Pancreas (tissue), 10 donors: ENCODE data around the gene AP1G2. TPM values are rescaled to one million over a fixed set of nuclear protein-coding genes. Genes with fewer than 3 reads are reported as not detected.

Source experiments
- ATAC-seq, 4 donors: fragments of 200-7000 bp; cut with Tn5 transposase; one replicate each; pipeline versions ENCODE4 v1.8.0 to v1.9.1; 2020; ENCODE audit warnings: mild to moderate bottlenecking in 4 of 4, moderate library complexity in 4 of 4
- DNase-seq, 6 donors: peaks; one replicate each; pipeline ENCODE4 v3.0.0-alpha.2; 2020
- FAIRE-seq: peaks from 2 replicates; lab custom pipeline; 2012; peaks lifted over from hg19 to GRCh38; lab: Jason Lieb, UNC
- H3K27ac ChIP-seq, 4 donors: fragments of 200-600 bp; sonication (generic); 1 replicate in 3 of 4; 2 replicates in 1 of 4; pipeline versions ENCODE4 v1.5.0 to v1.8.0; 2020
- H3K27me3 ChIP-seq, 4 donors: fragments of 200-600 bp; one replicate each; pipeline ENCODE4 v1.8.0; 2021
- H3K36me3 ChIP-seq, 3 donors: fragments of 200-600 bp; sonication (generic) in 1 of 3; one replicate each; pipeline versions ENCODE4 v1.5.0 to v1.8.0; 2020 to 2021
- H3K4me1 ChIP-seq, 3 donors: fragments of 200-600 bp; one replicate each; pipeline ENCODE4 v1.8.0; 2021
- H3K4me3 ChIP-seq, 4 donors: fragments of 200-600 bp; sonication (generic) in 2 of 4; one replicate each; pipeline versions ENCODE4 v1.5.0 to v1.8.0; 2020 to 2021
- H3K9me3 ChIP-seq, 4 donors: fragments of 200-600 bp; one replicate each; pipeline ENCODE4 v1.8.0; 2021
- WGBS, 2 donors: extraction: QIAGEN DNeasy Blood & Tissue Kit; methylation state at CpG; one replicate each; pipeline ENCODE4 v1.1.7; 2013; 5-methylcytosine and 5-hydroxymethylcytosine counted together
- intact Hi-C, 3 donors: fragments of 100-400 bp; cut with DNase I; formaldehyde crosslinking; loops; one replicate each; pipeline versions ENCODE4 v1.11.1 to v1.14.2; 2022
- polyA plus RNA-seq, 2 donors: library from polyadenylated mRNA; stranded (reverse); fragments of 200-250 nt; gene quantifications; one replicate each; pipeline ENCODE4 v1.2.3, GENCODE V29; 2013
- total RNA-seq, 6 donors: library from RNA; stranded (reverse); fragmentation: NEBNext Ultra II Directional in 4 of 6; extraction: Animal tissue kit (Norgen Biotek cat#: 25700) in 4 of 6; gene quantifications; one replicate each; pipeline versions ENCODE4 v1.2.1 to v1.2.4, GENCODE V29; 2021 to 2023
- TF ChIP-seq, protein P1 (sequence below), 4 donors: fragments of 200-600 bp; sonication (generic) in 3 of 4; IDR thresholded peaks; one replicate each; pipeline versions ENCODE4 v1.5.0 to v1.8.0; 2021; ENCODE audit warnings: antibody characterized with exemption in 4 of 4
- donor health status: healthy with polysubstance abuse.
- donor health status: DM: no; HTN: no; CAD: no; lungs with moderate emphysema.
- donor health status: DM: no; HTN: no; CAD: no.
- donor health status: control.
- donor health status: control.
- donor health status: Bipolar disorder and iron deficiency.
- donor health status: DM: yes; HTN: yes; CAD: no.
- donor health status: DM: no; HTN: no; CAD: no.
- donor health status: DM: no; HTN: no; CAD: no.
- donor health status: DM: yes; HTN: yes; CAD: no.

AP1G2 gene
- total and polyA plus RNA-seq, 8 donors: 57.4 to 392 (median 85.3) TPM

DNA sequence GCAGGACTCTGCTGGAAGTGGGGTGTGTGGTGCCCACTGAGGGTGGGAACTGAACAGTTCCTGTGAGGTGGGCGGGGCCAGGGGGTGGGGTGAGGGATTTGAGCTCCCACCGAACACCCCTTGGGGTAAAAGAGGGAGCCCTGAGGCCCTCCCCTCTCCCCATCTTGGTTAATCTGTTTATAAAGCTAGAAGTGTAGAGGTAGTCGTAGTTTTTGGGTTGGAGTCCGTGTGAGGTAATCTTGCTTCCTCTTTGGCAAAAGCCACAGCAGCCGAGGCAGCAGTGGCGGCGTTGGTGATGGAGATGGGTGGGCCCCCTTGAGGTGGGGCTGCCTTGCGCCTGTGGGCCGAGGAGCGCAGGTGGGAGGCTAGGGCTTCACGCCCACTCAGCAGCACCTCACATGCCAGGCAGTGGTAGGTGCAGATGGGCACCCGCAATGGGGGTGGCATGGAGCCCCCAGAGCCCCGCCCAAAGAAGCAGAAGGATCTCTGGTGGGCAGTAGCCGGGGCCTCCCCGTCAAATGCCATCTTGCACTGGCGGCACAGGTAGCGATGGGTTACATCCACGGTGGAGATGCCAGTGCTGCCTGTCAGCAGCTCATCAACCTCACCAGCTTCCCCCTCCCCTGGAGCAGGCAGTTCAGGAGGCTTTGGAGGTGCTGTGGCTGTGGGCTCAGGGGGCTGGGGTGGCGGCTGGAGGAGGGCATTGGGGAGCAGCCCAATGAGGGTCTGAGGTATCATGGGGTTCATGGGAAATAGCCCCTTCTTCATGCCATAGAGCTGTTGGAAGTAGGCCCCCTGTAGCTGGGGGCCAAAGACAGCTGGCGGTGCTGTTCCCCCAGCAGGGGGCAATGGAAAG is 45.6 kb downstream of the AP1G2 start:
- no peak for FAIRE-seq
- Histone ChIP-seq H3K27ac (no peak overlapping the region), H3K36me3 (no peaks in the 10 kb centered on the region), H3K27me3 (no peaks in the 10 kb centered on the region), H3K9me3 (no peaks in the 10 kb centered on the region), H3K4me3 (no peak overlapping the region), H3K4me1 (no peaks in the 10 kb centered on the region)
- TF ChIP-seq, protein P1, sequence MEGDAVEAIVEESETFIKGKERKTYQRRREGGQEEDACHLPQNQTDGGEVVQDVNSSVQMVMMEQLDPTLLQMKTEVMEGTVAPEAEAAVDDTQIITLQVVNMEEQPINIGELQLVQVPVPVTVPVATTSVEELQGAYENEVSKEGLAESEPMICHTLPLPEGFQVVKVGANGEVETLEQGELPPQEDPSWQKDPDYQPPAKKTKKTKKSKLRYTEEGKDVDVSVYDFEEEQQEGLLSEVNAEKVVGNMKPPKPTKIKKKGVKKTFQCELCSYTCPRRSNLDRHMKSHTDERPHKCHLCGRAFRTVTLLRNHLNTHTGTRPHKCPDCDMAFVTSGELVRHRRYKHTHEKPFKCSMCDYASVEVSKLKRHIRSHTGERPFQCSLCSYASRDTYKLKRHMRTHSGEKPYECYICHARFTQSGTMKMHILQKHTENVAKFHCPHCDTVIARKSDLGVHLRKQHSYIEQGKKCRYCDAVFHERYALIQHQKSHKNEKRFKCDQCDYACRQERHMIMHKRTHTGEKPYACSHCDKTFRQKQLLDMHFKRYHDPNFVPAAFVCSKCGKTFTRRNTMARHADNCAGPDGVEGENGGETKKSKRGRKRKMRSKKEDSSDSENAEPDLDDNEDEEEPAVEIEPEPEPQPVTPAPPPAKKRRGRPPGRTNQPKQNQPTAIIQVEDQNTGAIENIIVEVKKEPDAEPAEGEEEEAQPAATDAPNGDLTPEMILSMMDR (IDR thresholded peaks at IDR 0.05): no peak
- DNase-seq: no peak
- 85 to 86% methylated on average over 20 of the region's 20 CpGs for WGBS, 2 donors
- no peak for ATAC-seq
- intact Hi-C loops: no loop called here

DNA sequence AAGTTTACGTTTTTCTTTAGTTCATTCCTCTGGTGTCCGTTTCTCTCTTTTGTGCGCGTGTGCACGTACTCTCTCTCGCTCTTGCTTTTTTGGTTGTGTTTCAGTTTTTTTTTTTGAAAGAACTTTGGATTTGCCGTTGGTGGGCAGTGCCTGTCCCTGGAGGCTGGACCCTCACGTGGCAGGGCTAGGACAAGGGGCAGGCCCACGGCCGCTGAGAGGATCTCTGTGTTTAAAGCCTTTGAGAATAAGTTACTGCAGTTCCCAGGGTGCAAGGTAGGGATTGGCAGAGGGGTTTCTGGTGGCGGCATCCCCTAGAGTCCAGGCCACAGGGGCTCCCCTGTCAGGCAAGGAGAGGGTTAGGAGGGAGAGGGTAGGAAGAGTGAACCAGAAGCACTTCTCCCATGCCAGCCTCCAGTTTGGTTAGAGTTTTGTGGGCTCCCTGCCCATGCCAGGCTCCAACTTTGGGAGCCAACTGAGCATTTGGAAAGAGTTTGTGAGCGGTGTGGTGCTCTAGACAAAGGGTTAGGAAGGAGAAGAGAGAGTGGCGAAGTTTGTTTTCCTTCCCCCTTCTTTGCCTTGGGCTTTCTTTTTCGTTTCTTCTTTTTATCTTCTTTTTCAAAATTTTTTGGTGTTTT is 46.6 kb downstream of the AP1G2 start:
- no peak overlapping the region for H3K27ac ChIP-seq
- TF ChIP-seq, protein P1 (IDR thresholded peaks at IDR 0.05): no peak
- intact Hi-C loops: no loop called here
- ATAC-seq: no peak
- H3K4me1 ChIP-seq: no peaks in the 10 kb centered on the region
- WGBS, 2 donors: 80 to 85% methylated on average over 14 of the region's 14 CpGs
- H3K9me3 ChIP-seq: no peaks in the 10 kb centered on the region
- H3K27me3 ChIP-seq: no peaks in the 10 kb centered on the region
- no peak for DNase-seq
- no peak for FAIRE-seq
- H3K36me3 ChIP-seq: no peaks in the 10 kb centered on the region
- H3K4me3 ChIP-seq: no peak overlapping the region

DNA sequence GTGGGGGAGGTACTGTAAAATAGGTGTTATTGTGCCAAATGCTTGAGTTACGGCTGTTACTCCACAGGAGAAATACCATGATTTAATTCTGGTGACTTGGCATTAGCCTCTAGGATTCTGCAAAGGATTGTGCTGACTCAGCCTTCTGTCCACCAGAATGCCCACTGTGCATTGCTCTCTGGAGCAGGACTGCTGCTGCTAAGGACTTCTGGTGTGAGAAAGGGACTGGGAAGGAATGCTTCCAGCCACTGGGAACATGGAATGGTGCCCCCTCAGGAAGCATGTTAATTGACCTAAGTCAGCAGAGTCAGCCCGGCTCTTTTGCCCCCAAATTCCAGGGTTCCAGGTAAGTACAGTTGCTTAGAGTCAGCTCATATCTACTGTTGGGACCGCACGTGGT is 48.9 kb downstream of the AP1G2 start:
- no peaks in the 10 kb centered on the region for H3K36me3 ChIP-seq
- FAIRE-seq: no peak
- H3K9me3 ChIP-seq: no peaks in the 10 kb centered on the region
- no peaks in the 10 kb centered on the region for H3K4me1 ChIP-seq
- DNase-seq: no peak
- no peaks in the 10 kb centered on the region for H3K27me3 ChIP-seq
- no peak overlapping the region for H3K4me3 ChIP-seq
- TF ChIP-seq, protein P1 (IDR thresholded peaks at IDR 0.05): no peak
- no peak overlapping the region for H3K27ac ChIP-seq
- intact Hi-C loops: no loop called here
- 82 to 85% methylated on average over 4 of the region's 4 CpGs for whole genome bisulfite sequencing, 2 donors
- ATAC-seq: no peak

DNA sequence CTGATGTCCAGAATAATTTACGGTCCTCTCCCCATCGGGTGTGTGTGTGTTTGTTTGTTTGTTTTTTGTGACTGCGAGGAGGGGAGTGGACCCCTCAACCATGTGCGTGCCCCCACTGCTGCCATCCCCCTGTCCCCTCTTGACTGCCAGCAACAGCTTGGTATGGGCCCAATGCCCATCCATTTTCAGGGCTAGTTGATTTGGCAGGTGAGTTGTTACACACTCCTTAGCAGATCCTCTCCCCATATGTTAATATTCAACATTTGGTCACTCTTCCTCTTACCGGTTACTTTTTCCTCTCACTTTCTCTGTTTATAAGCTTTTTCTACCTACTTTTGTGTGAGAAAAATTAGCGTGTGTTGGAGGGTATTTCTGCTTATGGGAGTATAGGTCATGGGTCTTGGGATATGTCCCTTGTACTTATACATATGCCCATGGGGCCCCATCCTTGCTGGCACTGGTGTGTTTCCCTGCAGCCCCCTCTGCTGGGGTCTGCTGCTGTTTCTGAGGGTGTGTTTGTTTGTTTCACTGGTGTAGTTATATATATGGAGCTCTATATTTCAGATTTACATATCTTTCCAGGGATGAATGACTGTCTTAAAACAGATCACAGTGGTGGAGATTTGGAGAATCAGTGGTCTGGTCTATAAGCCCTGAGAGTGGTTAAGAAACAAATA is 49.8 kb downstream of the AP1G2 start:
- H3K9me3 ChIP-seq: no peaks in the 10 kb centered on the region
- intact Hi-C loops: no loop called here
- no peaks in the 10 kb centered on the region for H3K4me1 ChIP-seq
- DNase-seq (no peak), ATAC-seq (no peak), FAIRE-seq (no peak)
- H3K4me3 ChIP-seq: no peak overlapping the region
- no peaks in the 10 kb centered on the region for H3K36me3 ChIP-seq
- TF ChIP-seq, protein P1 (IDR thresholded peaks at IDR 0.05): no peak
- H3K27ac ChIP-seq: no peak overlapping the region
- WGBS, 2 donors: 73 to 75% methylated on average over 6 of the region's 6 CpGs
- H3K27me3 ChIP-seq: no peaks in the 10 kb centered on the region
